HepG2 (cell line): ENCODE results near the gene HPDL. TPM values are rescaled to one million over a fixed set of nuclear protein-coding genes. Genes with fewer than 3 reads are reported as not detected.
A peak's percentile ranks its signal among the peaks of the same experiment; 100 is the strongest.

ENCODE experiments used
- CBX2 ChIP-seq, 2 experiments: fragments of 200-600 bp in 1 of 2; sonication (generic); formaldehyde crosslinking in 1 of 2; IDR thresholded peaks; 2 replicates each; pipeline versions ENCODE4 v1.7.0 to v1.8.1; 2018 to 2022; ENCODE audit warnings: low read depth in 2 of 2, low read length in 1 of 2, mild to moderate bottlenecking in 1 of 2, missing genetic modification reagents in 1 of 2
- CEBPG ChIP-seq: IDR thresholded peaks from 2 replicates; pipeline ENCODE4 v1.6.1; 2016
- ESRRA ChIP-seq: sonication (generic); formaldehyde crosslinking; IDR thresholded peaks from 2 replicates; pipeline ENCODE4 v1.5.1; 2020; ENCODE audit warnings: mild to moderate bottlenecking, low read depth, missing genetic modification reagents
- HCFC1 ChIP-seq: fragments of 150-350 bp; IDR thresholded peaks from 2 replicates; pipeline ENCODE4 v1.6.1; 2014; ENCODE audit warnings: low read depth, low read length
- HHEX ChIP-seq: IDR thresholded peaks from 2 replicates; pipeline ENCODE4 v1.6.1; 2016; ENCODE audit warnings: control low read depth
- HNF4A ChIP-seq: sonication (generic); formaldehyde crosslinking; IDR thresholded peaks from 2 replicates; pipeline ENCODE4 v1.4.0; 2020; ENCODE audit warnings: missing genetic modification reagents
- IRX3 ChIP-seq: sonication (generic); formaldehyde crosslinking; IDR thresholded peaks from 2 replicates; pipeline ENCODE4 v1.8.1; 2023; ENCODE audit warnings: mild to moderate bottlenecking, low read depth, missing genetic modification reagents, borderline replicate concordance
- NFKB2 ChIP-seq: sonication (generic); formaldehyde crosslinking; IDR thresholded peaks from 2 replicates; pipeline ENCODE4 v1.4.0; 2020; ENCODE audit warnings: missing genetic modification reagents, borderline replicate concordance
- NR2C2 ChIP-seq: sonication (generic); formaldehyde crosslinking; IDR thresholded peaks from 2 replicates; pipeline ENCODE4 v1.4.0; 2020; ENCODE audit warnings: missing genetic modification reagents, mild to moderate bottlenecking, moderate library complexity, borderline replicate concordance
- PAF1 ChIP-seq: IDR thresholded peaks from 2 replicates; pipeline ENCODE4 v1.6.1; 2016; ENCODE audit warnings: missing genetic modification reagents, missing compliant biosample characterization
- POGK ChIP-seq: sonication (generic); formaldehyde crosslinking; conservative IDR thresholded peaks from 2 replicates; pipeline ENCODE4 v1.8.0; 2022; ENCODE audit warnings: mild to moderate bottlenecking, moderate library complexity, missing genetic modification reagents
- TMF1 ChIP-seq: sonication (generic); formaldehyde crosslinking; IDR thresholded peaks from 2 replicates; pipeline ENCODE4 v1.8.1; 2022; ENCODE audit warnings: low read depth, missing genetic modification reagents
- ZMAT5 ChIP-seq: sonication (generic); formaldehyde crosslinking; IDR thresholded peaks from 2 replicates; pipeline ENCODE4 v1.5.0; 2020; ENCODE audit warnings: mild to moderate bottlenecking, low read depth, missing genetic modification reagents, borderline replicate concordance
- ZNF264 ChIP-seq: sonication (generic); formaldehyde crosslinking; IDR thresholded peaks from 2 replicates; pipeline ENCODE4 v1.4.0; 2020; ENCODE audit warnings: missing genetic modification reagents
- ZNF598 ChIP-seq: sonication (generic); formaldehyde crosslinking; IDR thresholded peaks from 2 replicates; pipeline ENCODE4 v1.5.1; 2020; ENCODE audit warnings: mild to moderate bottlenecking, missing genetic modification reagents, borderline replicate concordance
- ZNF747 ChIP-seq: sonication (generic); formaldehyde crosslinking; IDR thresholded peaks from 2 replicates; pipeline ENCODE4 v1.8.1; 2023; ENCODE audit warnings: missing genetic modification reagents, mild to moderate bottlenecking, borderline replicate concordance
- polyA plus RNA-seq, 8 experiments: library from polyadenylated mRNA; depleted of rRNA in 3 of 8; stranded (reverse) in 7 of 8; unstranded in 1 of 8; fragments of >200 nt; fragmentation: Illumina TruSeq in 4 of 8; extraction: Trizol in 4 of 8; gene quantifications; 2 replicates each; pipeline versions ENCODE4 v1.2.1 to v1.2.3, GENCODE V29; 2011 to 2016; ENCODE audit warnings: low read depth in 4 of 8, missing spikeins in 1 of 8, mixed read lengths in 1 of 8; ENCODE audit not compliant: insufficient read depth in 1 of 8
- total RNA-seq, 5 experiments: library from RNA; depleted of rRNA; stranded (reverse); fragments of >200 nt; fragmentation: Illumina TruSeq; extraction: Trizol; gene quantifications; 2 replicates each; pipeline ENCODE4 v1.2.3, GENCODE V29; 2016; ENCODE audit warnings: low read depth in 1 of 5
- TF ChIP-seq, protein P1 (sequence below): sonication (generic); formaldehyde crosslinking; IDR thresholded peaks from 2 replicates; pipeline ENCODE4 v1.8.1; 2022; ENCODE audit warnings: mild to moderate bottlenecking, missing genetic modification reagents
- TF ChIP-seq, protein P2 (sequence below): sonication (generic); formaldehyde crosslinking; IDR thresholded peaks from 2 replicates; pipeline ENCODE4 v1.8.0; 2022; ENCODE audit warnings: mild to moderate bottlenecking, missing genetic modification reagents; ENCODE audit not compliant: insufficient replicate concordance

HPDL gene
- total and polyA plus RNA-seq, 2 of the 13 experiments (the other 11 are each of a cell fraction or from before 2014, with no cell fraction given): not detected

DNA sequence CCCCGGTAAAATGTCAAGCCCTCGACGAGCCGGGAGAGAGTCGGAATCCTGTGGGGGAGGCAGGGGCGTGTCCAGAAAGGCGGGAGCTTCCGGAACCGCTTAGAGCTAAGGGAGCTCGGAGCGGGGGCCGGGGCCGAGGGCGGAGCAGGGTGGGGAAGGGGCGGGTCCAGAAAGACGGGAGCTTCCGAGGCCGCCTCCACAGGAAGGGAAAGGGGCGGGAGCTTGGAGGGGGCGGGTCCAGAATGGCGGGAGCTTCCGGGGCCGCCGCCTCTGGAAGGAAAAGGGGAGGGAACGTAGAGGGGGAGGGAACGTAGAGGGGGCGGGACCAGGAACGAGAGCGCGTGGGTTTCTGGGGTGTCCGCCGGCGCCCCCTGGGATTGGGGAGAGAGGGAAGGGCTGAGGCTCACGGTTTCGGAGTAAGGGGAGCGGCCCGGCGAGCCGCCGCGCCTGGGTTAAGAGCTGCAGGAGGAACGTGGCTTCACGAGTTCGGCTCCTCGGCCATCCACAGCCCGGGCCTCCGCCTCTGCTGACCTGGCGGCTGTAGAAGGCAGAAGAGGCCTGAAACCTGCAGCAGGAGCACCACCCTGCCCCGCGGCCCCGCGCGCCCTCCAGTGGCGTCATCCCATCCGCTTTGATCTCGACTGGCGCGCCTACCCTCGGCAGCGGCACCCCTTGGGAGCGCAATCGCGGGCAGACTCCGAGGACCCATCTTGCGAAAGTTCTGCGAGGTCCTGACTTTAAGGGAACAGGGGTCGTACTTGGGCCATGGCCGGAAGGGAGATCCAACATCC is 23.0 kb upstream of the HPDL start (continued):
- TF ChIP-seq, protein P1, sequence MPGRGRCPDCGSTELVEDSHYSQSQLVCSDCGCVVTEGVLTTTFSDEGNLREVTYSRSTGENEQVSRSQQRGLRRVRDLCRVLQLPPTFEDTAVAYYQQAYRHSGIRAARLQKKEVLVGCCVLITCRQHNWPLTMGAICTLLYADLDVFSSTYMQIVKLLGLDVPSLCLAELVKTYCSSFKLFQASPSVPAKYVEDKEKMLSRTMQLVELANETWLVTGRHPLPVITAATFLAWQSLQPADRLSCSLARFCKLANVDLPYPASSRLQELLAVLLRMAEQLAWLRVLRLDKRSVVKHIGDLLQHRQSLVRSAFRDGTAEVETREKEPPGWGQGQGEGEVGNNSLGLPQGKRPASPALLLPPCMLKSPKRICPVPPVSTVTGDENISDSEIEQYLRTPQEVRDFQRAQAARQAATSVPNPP (CRISPR knock-in tag): no peak
- TF ChIP-seq CBX2 (IDR thresholded peaks at IDR 0.05; ENCODE audit: low read depth, low read length) (no peak), CBX2 (CRISPR knock-in tag; IDR thresholded peaks at IDR 0.05; ENCODE audit: low read depth) (no peak), TMF1 (peak; percentile 79), ESRRA (CRISPR knock-in tag) (peak; percentile 68), NR2C2 (CRISPR knock-in tag) (peak; percentile 46; the same call in 1 of the 2 replicates), ZNF264 (CRISPR knock-in tag) (peak; percentile 40; the same call in 1 of the 2 replicates), HCFC1 (no peak), POGK (CRISPR knock-in tag) (peak; percentile 87; the same call in 1 of the 2 replicates), IRX3 (CRISPR knock-in tag) (peak; percentile 33; the same call in 1 of the 2 replicates), HNF4A (CRISPR knock-in tag) (peak; percentile 52), ZNF747 (CRISPR knock-in tag) (no peak; the same call in 1 of the 2 replicates), CEBPG (peak; percentile 84), HHEX (no peak), PAF1 (CRISPR knock-in tag) (no peak), ZNF598 (CRISPR knock-in tag) (peak; percentile 47; the same call in 1 of the 2 replicates), NFKB2 (CRISPR knock-in tag) (peak; percentile 68), ZMAT5 (CRISPR knock-in tag) (no peak)
- TF ChIP-seq, protein P2, sequence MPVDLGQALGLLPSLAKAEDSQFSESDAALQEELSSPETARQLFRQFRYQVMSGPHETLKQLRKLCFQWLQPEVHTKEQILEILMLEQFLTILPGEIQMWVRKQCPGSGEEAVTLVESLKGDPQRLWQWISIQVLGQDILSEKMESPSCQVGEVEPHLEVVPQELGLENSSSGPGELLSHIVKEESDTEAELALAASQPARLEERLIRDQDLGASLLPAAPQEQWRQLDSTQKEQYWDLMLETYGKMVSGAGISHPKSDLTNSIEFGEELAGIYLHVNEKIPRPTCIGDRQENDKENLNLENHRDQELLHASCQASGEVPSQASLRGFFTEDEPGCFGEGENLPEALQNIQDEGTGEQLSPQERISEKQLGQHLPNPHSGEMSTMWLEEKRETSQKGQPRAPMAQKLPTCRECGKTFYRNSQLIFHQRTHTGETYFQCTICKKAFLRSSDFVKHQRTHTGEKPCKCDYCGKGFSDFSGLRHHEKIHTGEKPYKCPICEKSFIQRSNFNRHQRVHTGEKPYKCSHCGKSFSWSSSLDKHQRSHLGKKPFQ: peak; percentile 49
